NCI-H187 treated with DMSO at 0.1 percent for 48 hours (cell line): Measurements from ENCODE around the gene GRB14.
A peak's percentile ranks its signal among the peaks of the same experiment; 100 is the strongest.
"Not testable (repeated sequence)": the region's sequence is repeated elsewhere in the genome, so short reads cannot be mapped to it uniquely, and the experiment has no call there.

Experiments used
- DNase-seq: peaks from one replicate; lab custom pipeline; 2025; lab: John Stamatoyannopoulos, UW

GRB14 gene

DNA sequence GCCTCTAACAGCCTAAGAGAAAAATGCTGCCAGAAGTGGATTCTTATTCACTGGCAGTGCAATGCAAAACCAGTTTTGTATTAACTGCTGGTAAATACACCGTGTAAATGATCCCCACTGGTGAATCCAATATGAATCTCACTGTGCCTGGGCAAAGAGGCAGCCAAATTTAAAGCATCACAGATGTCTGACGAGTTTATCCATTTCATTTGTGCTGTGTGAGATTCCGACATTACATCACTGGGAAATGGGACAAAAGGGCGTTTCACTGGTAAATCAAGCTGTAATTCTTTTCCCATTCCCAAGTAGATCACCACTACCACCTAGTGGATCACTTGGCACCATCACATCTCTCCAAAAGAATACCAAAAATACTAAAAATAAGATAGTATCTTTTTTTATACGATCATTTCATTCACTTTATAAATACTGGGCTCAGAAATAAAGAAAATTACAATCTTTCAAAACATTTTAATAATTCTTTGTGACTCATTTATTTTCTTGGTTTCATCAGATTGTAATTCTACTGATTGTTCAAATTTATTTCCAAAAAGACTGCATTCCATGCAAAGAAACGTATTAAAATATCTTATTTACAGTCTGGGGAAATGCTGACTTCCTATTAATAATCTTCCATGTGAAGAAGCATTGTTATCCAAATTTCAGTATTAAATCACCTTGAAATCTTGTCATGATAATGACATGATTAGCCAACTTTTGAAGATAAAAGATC lies 125.6 kb downstream of the GRB14 start:
- no peak for DNase-seq

DNA sequence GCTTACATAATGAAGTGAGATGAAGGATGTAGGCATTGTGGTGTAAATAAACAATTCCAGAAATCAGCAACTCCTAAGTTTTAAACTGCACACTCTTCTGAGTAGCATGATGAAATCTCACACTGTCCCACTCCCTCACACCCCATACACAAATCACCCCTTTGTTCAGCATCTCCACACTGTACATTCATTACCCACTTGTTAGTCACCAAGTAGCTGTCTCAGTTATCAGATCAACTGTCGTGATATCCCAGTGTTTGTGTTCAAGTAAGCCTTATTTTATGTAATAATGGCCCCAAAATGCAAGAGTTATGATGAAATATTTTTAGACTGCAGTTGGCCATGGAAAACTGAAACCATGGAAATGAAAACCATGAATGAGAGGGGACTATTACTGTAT lies 135.7 kb downstream of the GRB14 start:
- no peak for DNase-seq

DNA sequence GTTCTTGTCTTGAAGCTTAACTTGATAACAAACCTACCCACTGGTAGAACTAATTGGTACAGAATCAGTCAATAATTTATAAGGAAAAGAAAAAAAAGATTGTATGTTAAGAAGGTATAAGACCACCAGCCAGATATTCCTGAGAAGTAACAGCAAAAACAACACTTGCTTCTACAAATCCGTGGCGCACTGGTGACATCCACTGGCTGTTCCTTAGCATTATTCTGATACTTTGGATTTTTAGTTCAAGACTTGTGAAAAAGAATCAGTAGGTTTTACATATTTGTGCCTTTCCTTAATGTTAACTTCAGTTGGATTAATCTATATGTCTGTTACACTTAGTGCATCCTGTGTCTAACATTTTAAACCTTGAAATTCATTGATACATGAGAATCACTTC lies 141.8 kb downstream of the GRB14 start:
- no peak for DNase-seq

DNA sequence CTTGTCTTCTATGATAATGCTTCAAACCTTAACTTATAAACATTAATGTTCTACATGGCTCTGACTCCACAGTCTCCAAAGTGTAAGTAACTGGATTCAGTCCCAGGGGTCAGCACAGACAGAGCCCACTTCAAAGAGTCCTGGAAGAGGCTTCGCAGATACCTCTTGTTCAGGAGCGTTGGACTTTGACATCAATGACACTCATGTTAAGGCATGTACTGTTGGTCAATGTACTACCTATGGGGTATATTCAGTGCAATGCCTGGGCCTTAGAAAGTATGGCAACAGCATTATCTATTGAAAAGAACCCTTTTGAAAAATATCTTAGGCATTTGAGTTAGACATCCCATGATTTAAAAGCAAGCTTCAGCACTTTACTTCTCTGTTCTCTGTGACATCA lies 143.1 kb downstream of the GRB14 start:
- no peak for DNase-seq

DNA sequence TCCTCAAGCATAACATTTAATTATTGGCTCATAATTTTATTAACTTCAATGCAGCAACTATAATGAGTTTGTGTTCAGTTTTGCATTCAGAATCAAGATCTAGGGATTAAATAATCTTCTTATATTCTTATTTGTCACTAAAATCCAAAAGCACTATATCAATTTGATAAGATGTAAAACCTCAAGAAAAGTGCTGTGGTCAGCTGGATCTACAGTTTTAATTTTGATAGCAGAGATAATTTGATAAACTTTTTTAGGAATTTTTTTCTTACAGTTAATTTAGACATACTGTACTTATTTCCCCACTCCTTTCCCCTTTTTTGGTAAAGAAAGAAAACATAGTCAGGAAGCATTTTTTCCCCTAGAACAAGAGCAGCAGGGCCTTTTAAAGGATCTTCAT lies 146.4 kb downstream of the GRB14 start:
- no peak for DNase-seq

DNA sequence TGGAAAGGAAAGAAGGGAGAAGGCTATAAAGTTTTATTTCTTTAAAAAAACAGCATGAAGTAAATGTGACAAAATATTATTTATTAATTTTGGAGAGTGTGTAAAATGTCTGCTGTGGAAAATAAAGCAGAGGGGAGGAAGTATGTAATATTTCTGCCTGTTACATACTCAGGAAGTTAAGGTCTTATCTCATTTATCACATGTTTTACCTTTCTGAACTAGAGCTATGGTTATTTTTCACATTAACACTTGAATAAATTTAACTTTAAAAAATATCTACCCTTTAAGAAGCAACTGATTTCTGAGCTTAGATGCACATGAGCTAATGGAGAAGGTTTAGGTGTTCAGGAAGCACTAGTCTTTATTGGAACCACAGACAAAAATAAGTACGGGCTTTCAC lies 148.3 kb downstream of the GRB14 start:
- no peak for DNase-seq

DNA sequence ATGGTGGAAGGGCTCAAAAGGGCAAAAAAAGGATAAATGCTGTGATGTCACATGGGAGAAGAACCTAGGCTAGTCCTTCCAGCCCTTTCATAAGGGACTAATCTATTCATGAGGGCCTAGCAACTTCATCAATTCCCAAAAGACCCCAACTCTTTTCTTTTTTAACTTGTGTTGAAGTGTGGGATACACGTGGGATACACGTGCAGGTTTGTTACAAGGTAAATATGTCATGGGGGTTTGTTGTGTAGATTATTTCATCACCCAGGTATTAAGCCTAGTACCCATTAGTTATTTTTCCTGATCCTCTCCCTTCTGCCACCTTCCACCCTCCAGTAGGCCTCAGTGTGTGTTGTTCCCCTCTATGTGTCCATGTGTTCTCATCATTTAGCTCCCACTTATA lies 156.2 kb downstream of the GRB14 start:
- not testable (repeated sequence) for DNase-seq

DNA sequence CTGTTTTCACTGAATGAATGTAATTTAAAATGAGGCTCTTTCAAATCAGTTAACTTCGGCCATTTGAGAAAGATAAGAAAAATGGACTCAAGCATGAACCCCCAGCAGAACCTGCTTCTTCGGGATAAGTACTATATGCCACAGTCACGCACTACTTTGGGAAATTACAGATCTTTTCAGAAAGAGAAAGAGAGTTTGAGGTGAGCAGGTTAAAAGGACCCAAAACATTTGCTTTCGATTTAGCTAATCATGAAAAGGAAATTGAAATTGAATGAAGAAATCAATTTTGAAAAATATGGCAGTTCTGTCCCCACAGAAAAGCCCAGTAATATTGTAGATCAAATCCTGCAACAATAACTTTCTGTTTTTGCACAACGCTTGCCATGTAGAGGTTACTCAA lies 156.9 kb downstream of the GRB14 start:
- no peak for DNase-seq

DNA sequence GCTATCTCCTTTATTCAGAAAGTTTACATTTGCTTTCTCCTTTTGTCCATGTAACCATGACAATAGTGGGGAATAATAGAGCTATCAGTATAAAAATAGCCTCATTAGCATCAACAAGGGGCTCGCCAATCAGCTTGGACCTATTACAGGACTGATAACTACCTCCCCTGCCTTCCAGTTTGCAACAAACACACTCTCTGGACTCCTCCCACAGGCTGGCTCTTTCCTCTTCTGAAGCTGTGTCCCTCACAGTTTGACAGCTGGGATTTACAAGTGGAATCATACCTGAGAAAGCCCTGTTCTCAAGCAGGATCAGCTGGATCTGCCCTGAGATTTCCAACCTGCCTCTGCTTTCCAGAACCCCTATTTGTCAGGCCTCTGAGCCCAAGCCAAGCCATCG lies 162.5 kb downstream of the GRB14 start:
- DNase-seq = no peak

DNA sequence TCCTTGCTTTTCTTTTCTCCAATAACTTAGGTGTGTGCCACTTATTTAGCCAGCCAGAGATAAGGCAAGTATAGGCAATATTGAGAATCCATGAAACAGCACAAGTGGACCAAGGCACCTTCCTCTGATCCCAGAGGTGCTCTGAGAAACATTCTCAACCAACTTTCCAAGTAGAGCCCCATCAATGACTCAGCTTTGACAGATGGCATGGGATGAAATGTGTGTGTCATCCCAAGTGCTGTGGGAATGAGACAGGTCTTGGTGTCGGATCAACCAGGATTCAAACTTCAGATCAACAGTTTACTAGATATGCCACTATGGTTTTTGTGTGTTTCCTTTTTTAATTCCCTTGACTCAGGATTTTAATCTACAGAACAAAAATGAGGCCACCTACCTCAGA lies 164.0 kb downstream of the GRB14 start:
- no peak for DNase-seq

DNA sequence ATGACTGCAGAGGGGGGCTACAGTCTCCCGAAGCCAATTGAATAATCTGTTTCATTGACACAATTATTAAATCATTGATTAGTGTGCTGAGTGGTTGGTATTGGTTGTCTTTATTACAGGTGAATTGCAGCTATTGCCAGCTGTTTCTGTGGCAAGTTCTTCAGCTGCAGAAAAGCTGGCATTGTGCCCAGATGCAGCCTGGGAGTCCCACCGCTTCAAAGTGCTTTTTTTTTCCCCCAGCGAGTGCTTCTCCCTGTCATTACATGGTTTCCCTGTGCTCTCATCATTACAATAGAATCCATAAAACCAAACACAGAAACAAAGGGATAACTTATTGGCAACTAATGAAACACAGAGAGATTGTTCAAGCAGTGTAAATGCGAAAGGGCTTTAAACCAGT lies 164.7 kb downstream of the GRB14 start:
- DNase-seq = peak; percentile 35

DNA sequence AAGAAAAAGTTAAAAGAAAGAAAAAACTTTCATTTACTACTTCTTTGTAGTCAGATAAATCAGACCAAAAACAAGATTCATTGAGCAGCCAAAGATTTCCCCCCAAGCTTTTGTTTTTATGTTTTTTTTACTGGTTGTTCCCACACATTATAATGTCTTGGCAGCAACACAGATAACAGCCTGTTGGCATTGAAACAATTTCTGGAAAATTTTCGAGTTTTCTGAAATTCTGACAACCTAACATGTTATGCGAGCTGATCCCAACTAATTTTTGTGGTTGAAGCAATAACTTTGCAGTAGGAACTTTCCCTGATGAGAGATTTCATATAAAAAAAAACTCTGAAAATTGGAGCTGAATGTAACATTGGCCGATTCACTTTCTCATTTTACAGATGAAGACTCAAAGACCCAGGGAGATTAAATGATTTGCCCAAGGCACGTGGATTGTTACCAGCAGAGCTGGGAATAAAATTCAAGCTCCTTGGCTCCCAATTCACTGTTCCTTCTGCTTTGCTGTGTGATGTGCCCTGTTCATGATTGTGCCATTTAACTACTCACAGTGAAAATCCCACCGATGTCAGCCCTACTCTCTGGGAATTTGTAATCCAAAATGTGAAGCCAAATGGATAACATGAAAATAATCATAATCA lies 167.5 kb downstream of the GRB14 start:
- DNase-seq = no peak

DNA sequence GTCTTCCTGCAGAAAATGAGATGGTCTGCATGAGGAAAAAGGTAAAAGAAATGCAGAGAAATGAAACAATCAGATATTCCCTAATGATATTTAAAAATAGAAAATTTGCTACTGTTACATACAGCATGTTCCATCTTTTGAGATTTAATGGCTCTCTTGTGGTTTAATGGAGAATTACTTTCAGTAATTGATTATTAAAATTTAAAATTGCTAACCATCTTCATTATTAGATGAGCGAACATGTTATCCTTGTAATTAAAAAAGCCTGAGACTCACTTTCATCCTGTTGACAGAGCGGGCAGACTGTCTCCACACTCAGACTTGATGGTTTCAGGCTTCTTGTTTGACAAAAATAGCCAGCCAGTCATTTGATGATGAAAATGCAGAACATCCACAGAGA lies 171.0 kb downstream of the GRB14 start:
- no peak for DNase-seq

DNA sequence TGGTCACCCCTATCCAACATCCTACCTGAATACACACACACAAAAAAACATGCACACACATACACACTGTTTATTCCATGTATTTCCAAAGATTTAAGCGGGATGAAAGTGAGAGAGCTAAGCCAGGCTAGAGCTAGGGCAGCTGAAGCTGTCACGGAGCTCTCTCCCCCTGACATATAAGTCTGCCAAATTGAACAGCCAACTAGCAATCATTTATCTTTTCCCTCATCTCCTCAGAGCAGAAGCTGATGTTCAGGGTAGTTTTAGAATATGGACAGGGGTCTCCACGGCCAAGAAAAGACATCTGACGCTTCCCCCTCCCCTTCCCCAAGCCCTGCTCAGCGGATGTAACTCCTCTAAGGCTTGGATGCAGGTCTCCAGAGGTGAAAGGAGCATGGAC lies 171.6 kb downstream of the GRB14 start:
- no peak for DNase-seq

DNA sequence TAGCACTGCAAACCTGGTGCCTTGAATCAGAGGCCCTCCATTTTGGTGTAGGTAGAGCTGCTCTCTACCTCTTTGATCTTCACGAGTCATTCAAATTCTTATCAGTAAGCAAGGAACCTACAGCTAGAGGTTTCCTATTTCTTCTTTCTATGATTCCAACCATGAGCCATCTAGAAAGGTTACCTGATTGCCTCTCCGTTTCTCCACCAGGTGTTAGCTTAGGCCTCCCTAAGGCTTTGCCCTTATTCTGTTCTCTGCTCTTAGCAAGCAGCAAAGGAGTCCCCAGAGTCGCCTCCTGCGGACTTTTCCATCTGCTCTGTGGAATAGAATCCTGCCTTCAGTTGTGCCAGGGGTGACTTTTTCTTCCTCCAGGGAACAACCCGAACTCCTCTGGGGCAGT lies 173.6 kb downstream of the GRB14 start:
- DNase-seq = no peak
